NB4 (cell line): Measurements from ENCODE around the gene USP17L24.
"Not testable (repeated sequence)": the region's sequence is repeated elsewhere in the genome, so short reads cannot be mapped to it uniquely, and the experiment has no call there.

Experiments used
- DNase-seq: peaks from one replicate; pipeline ENCODE4 v3.0.0; 2010; ENCODE audit warnings: low read depth
- H3K4me3 ChIP-seq: one replicate; pipeline ENCODE4 v1.5.1; 2011; ENCODE audit warnings: mild to moderate bottlenecking, low read depth, low read length, moderate library complexity

Gene USP17L24, protein sequence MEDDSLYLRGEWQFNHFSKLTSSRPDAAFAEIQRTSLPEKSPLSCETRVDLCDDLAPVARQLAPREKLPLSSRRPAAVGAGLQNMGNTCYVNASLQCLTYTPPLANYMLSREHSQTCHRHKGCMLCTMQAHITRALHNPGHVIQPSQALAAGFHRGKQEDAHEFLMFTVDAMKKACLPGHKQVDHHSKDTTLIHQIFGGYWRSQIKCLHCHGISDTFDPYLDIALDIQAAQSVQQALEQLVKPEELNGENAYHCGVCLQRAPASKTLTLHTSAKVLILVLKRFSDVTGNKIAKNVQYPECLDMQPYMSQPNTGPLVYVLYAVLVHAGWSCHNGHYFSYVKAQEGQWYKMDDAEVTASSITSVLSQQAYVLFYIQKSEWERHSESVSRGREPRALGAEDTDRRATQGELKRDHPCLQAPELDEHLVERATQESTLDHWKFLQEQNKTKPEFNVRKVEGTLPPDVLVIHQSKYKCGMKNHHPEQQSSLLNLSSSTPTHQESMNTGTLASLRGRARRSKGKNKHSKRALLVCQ

DNA sequence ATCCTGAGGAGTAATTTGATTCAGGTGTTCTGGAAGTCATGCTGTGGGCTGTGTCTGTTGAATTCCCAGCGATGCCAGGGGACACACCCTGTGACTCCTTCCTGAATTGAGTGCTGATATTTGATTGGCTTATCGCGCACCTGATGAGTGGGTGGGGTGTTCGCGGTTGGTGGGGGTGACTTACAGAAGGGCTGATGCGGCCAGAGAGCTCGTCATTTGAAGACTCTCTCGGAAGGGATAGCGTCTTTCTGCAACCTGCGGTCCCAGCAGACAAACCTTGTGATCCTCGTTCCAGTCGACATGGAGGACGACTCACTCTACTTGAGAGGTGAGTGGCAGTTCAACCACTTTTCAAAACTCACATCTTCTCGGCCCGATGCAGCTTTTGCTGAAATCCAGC lies at the start of gene USP17L24:
USP17L24 (plus strand) TSS at position 301 of the 400 bp plus-strand sequence; CDS start at position 301, 0 bp downstream.
- not testable (repeated sequence) for H3K4me3 ChIP-seq, DNase-seq

DNA sequence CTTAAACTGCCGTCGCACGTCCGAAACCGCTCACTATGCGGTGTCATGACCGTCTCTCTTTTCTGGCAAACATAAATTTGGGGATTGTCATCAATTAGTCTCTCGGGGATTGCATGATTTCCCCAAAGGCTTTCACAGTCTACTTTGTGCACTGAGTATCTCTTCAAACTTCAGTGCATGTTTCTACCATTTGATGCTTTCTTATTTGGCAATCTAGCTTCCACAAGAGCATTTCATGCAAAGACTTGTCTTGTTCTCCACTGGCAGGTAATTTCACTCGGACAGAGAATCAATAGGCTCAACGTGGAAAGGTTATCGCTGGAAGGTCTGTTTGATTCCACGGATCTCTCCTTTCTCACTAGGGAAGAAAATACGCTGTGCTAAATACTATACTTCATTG lies 774 bp upstream of the USP17L24 start:
- not testable (repeated sequence) for DNase-seq, H3K4me3 ChIP-seq

DNA sequence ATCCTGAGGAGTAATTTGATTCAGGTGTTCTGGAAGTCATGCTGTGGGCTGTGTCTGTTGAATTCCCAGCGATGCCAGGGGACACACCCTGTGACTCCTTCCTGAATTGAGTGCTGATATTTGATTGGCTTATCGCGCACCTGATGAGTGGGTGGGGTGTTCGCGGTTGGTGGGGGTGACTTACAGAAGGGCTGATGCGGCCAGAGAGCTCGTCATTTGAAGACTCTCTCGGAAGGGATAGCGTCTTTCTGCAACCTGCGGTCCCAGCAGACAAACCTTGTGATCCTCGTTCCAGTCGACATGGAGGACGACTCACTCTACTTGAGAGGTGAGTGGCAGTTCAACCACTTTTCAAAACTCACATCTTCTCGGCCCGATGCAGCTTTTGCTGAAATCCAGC lies 4.6 kb downstream of the USP17L24 start, which contains the start of gene USP17L25:
USP17L25 (plus strand) TSS at position 301 of the 400 bp plus-strand sequence; CDS start at position 301, 0 bp downstream.
- not testable (repeated sequence) for DNase-seq, H3K4me3 ChIP-seq

DNA sequence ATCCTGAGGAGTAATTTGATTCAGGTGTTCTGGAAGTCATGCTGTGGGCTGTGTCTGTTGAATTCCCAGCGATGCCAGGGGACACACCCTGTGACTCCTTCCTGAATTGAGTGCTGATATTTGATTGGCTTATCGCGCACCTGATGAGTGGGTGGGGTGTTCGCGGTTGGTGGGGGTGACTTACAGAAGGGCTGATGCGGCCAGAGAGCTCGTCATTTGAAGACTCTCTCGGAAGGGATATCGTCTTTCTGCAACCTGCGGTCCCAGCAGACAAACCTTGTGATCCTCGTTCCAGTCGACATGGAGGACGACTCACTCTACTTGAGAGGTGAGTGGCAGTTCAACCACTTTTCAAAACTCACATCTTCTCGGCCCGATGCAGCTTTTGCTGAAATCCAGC lies 9.4 kb downstream of the USP17L24 start, which contains the start of gene USP17L26:
USP17L26 (plus strand) TSS at position 301 of the 400 bp plus-strand sequence; CDS start at position 301, 0 bp downstream.
- H3K4me3 ChIP-seq, DNase-seq: not testable (repeated sequence)

DNA sequence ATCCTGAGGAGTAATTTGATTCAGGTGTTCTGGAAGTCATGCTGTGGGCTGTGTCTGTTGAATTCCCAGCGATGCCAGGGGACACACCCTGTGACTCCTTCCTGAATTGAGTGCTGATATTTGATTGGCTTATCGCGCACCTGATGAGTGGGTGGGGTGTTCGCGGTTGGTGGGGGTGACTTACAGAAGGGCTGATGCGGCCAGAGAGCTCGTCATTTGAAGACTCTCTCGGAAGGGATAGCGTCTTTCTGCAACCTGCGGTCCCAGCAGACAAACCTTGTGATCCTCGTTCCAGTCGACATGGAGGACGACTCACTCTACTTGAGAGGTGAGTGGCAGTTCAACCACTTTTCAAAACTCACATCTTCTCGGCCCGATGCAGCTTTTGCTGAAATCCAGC lies 14.1 kb downstream of the USP17L24 start, which contains the start of gene USP17L5:
USP17L5 (plus strand) TSS at position 301 of the 400 bp plus-strand sequence; CDS start at position 301, 0 bp downstream.
- H3K4me3 ChIP-seq, DNase-seq: not testable (repeated sequence)

DNA sequence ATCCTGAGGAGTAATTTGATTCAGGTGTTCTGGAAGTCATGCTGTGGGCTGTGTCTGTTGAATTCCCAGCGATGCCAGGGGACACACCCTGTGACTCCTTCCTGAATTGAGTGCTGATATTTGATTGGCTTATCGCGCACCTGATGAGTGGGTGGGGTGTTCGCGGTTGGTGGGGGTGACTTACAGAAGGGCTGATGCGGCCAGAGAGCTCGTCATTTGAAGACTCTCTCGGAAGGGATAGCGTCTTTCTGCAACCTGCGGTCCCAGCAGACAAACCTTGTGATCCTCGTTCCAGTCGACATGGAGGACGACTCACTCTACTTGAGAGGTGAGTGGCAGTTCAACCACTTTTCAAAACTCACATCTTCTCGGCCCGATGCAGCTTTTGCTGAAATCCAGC lies 18.9 kb downstream of the USP17L24 start, which contains the start of gene USP17L27:
USP17L27 (plus strand) TSS at position 301 of the 400 bp plus-strand sequence; CDS start at position 301, 0 bp downstream.
- not testable (repeated sequence) for DNase-seq, H3K4me3 ChIP-seq

DNA sequence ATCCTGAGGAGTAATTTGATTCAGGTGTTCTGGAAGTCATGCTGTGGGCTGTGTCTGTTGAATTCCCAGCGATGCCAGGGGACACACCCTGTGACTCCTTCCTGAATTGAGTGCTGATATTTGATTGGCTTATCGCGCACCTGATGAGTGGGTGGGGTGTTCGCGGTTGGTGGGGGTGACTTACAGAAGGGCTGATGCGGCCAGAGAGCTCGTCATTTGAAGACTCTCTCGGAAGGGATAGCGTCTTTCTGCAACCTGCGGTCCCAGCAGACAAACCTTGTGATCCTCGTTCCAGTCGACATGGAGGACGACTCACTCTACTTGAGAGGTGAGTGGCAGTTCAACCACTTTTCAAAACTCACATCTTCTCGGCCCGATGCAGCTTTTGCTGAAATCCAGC lies 23.6 kb downstream of the USP17L24 start, which contains the start of gene USP17L28:
USP17L28 (plus strand) TSS at position 301 of the 400 bp plus-strand sequence; CDS start at position 301, 0 bp downstream.
- DNase-seq, H3K4me3 ChIP-seq: not testable (repeated sequence)

DNA sequence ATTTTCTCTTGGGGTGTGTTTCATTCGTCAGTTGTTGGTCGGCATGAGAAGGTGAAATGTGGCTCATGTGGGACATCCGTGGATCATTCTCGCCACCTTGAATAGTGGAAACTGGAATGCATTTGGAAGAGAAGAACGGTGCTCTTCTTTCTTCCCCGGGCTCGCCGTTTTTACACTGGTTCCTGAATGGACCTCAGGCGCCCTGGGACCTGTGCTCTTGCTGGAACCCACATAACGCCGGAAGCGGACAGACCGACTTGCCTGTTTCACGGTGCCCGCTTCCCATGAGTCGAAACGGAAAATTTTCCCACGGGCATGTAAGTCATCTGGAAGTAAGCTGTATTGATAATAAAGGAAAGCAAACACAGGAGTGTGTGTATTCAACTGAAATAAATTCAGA lies 25.9 kb downstream of the USP17L24 start:
- H3K4me3 ChIP-seq, DNase-seq: not testable (repeated sequence)

DNA sequence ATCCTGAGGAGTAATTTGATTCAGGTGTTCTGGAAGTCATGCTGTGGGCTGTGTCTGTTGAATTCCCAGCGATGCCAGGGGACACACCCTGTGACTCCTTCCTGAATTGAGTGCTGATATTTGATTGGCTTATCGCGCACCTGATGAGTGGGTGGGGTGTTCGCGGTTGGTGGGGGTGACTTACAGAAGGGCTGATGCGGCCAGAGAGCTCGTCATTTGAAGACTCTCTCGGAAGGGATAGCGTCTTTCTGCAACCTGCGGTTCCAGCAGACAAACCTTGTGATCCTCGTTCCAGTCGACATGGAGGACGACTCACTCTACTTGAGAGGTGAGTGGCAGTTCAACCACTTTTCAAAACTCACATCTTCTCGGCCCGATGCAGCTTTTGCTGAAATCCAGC lies 28.4 kb downstream of the USP17L24 start, which contains the start of gene USP17L29:
USP17L29 (plus strand) TSS at position 301 of the 400 bp plus-strand sequence; CDS start at position 301, 0 bp downstream.
- DNase-seq, H3K4me3 ChIP-seq: not testable (repeated sequence)

DNA sequence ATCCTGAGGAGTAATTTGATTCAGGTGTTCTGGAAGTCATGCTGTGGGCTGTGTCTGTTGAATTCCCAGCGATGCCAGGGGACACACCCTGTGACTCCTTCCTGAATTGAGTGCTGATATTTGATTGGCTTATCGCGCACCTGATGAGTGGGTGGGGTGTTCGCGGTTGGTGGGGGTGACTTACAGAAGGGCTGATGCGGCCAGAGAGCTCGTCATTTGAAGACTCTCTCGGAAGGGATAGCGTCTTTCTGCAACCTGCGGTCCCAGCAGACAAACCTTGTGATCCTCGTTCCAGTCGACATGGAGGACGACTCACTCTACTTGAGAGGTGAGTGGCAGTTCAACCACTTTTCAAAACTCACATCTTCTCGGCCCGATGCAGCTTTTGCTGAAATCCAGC lies 37.9 kb downstream of the USP17L24 start, which contains the start of gene USP17L30:
USP17L30 (plus strand) TSS at position 301 of the 400 bp plus-strand sequence; CDS start at position 301, 0 bp downstream.
- not testable (repeated sequence) for DNase-seq, H3K4me3 ChIP-seq
